ENCODE results near the gene CLBA1.

CLBA1 gene

DNA sequence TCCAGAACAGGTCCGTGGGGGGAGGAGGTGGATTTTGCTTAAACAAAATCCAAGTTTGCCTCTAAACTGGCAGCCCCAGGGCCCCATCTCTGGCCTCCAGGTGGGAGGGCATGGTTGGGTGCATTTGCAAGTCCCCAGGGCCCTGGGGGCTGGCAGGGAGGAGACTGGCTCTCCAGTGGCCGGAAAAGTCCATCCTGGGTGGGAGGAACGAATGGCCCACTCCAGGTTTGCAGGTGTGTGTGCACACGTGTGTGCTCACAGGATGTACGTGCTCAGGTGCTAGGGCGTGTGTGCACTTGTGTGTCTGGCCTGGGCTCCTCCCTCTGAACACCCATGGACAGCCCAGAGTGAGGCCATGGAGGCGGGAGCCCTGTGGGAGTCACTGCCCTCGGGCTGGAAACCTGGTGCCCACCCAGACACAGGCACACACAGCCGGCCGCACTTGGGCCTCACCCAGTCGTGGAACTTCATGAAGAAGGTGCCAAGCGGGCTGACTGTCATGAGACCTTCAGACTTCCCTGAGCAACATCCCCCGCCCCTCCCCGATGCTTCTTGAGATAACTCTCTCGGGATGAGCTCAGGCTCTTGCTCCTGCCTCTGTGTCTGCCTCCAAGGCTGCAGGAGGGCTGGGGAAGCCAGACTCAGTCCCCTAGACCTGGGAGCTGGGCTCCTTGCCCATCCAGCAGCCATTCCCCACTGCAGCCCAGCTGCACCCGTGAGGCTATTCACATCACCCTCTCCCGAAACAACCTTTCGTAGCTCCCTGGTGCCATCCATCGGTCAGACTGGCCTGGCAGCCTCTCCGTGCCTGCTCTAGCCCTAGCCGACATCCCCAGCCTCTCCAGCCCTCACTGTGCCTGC is 16.8 kb upstream of the CLBA1 start:
- DNase-seq (ENCODE audit: low read depth): no peak
- in situ Hi-C loops (cut with HindIII; ENCODE audit: low sequenced_read_pairs): no loop called here
- H3K4me3 ChIP-seq (ENCODE audit: low read depth, low read length): peak overlapping the region; percentile 43
- TF ChIP-seq, protein P1, sequence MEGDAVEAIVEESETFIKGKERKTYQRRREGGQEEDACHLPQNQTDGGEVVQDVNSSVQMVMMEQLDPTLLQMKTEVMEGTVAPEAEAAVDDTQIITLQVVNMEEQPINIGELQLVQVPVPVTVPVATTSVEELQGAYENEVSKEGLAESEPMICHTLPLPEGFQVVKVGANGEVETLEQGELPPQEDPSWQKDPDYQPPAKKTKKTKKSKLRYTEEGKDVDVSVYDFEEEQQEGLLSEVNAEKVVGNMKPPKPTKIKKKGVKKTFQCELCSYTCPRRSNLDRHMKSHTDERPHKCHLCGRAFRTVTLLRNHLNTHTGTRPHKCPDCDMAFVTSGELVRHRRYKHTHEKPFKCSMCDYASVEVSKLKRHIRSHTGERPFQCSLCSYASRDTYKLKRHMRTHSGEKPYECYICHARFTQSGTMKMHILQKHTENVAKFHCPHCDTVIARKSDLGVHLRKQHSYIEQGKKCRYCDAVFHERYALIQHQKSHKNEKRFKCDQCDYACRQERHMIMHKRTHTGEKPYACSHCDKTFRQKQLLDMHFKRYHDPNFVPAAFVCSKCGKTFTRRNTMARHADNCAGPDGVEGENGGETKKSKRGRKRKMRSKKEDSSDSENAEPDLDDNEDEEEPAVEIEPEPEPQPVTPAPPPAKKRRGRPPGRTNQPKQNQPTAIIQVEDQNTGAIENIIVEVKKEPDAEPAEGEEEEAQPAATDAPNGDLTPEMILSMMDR (IDR thresholded peaks at IDR 0.05; ENCODE audit: low read depth, low read length, missing control alignments): no peak

GRCh38 chr14:104969741-104970230 is 15.8 kb upstream of the CLBA1 start:
- TF ChIP-seq, protein P1 (IDR thresholded peaks at IDR 0.05; ENCODE audit: low read depth, low read length, missing control alignments): no peak
- in situ Hi-C loops (cut with HindIII; ENCODE audit: low sequenced_read_pairs): no loop called here
- H3K4me3 ChIP-seq (ENCODE audit: low read depth, low read length): peak overlapping the region; percentile 43
- DNase-seq (ENCODE audit: low read depth): no peak

DNA sequence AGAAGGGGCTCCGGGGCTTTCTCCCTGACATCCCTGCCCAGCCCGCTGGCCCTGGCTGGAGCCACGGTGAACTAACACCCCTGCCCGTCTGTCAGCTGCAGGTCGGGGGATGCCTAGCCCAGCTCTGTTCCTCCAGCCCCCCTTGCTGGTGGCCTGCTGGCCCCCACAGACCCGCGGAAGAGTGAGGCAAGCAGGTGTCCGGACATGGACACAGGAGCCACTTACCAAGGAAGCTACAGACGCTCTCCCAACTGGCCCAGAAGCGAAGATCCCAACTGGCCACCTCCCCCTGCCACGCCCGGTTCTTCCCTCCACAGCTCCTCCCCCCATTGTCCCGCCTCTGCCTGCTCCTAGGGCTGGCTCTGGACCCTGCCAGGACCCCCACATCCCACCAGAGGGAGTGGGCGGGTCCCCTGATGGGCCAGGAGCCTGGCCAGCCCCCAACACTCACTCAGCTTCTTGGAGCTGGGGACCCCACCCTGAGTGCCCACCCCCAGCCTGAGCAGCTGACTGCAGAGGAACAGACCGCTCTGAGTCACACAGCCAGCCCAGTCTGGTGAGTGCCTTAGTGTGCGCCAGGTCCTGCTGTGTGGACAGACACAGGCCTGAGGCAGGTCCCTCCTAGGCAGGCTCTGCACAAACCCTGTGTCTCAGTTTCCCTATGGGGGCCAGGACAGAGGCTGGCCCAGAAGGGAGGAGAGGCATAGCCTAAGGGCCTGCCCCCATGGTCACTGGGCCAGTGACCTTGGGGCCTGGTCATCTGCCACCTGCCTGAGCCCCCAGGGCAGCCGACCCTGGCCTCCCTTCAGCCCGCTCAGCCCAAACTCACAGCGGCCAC is 15.1 kb upstream of the CLBA1 start:
- in situ Hi-C loops (cut with HindIII; ENCODE audit: low sequenced_read_pairs): no loop called here
- peak; percentile 81 for DNase-seq (ENCODE audit: low read depth)
- TF ChIP-seq, protein P1 (IDR thresholded peaks at IDR 0.05; ENCODE audit: low read depth, low read length, missing control alignments): no peak
- peak overlapping the region; percentile 43 for H3K4me3 ChIP-seq (ENCODE audit: low read depth, low read length)

DNA sequence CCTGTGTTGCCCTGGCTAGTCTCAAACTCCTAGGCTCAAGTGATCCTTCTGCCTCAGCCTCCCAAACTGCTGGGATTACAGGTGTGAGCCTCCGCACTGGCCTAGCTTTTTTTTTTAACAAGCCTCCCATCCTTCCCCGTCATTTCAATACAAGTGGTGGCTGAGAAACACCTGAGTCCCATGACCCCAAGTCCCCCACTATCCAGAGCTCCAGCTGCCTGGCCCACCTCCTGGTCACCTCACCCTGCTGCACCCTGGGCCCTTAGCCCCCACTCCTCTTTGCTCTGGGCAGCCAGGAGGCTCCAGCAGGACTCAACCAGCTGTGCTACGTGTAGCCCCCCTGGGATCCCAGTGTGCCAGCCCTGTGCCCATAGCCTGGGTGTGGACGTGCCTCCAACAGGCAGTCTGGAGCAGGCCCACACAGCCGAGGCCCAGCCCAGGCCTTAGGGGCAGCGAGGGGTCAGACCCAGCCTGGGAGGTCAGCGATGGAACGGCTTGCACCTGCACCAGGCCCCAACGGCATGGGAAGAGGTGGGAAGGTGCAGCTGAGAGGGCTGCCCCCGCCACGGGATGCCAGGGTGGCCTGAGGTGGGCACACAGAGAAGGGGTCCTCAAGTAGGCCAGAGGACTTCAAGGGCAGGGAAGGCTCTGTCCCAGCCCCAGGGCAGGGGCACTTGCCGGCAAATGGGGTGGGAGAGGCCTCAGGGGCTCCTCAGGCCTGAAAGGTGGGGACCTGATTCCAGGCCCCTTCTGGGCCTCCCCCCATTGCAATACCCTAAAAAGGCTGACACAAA is 13.9 kb upstream of the CLBA1 start:
- H3K4me3 ChIP-seq (ENCODE audit: low read depth, low read length): no peak overlapping the region
- TF ChIP-seq, protein P1 (IDR thresholded peaks at IDR 0.05; ENCODE audit: low read depth, low read length, missing control alignments): no peak
- no peak for DNase-seq (ENCODE audit: low read depth)
- in situ Hi-C loops (cut with HindIII; ENCODE audit: low sequenced_read_pairs): no loop called here

- in situ Hi-C loops (cut with HindIII; ENCODE audit: low sequenced_read_pairs): no loop called here
- H3K4me3 ChIP-seq (ENCODE audit: low read depth, low read length): no peak overlapping the region
- DNase-seq (ENCODE audit: low read depth): no peak
- TF ChIP-seq, protein P1 (IDR thresholded peaks at IDR 0.05; ENCODE audit: low read depth, low read length, missing control alignments): no peak
These were observed 13.1 kb upstream of the CLBA1 start for GRCh38 chr14:104972301-104973134.
